OCI-LY7 (cell line): ENCODE measurements around the gene NF1. TPM values are rescaled to one million over a fixed set of nuclear protein-coding genes. Genes with fewer than 3 reads are reported as not detected.
"Not testable (repeated sequence)": the region's sequence is repeated elsewhere in the genome, so short reads cannot be mapped to it uniquely, and the experiment has no call there.

Source experiments
- BruUV-seq: library from RNA; stranded (reverse); fragments of 400-500 nt; replicated peaks from 2 replicates; lab custom pipeline; 2021; lab: Mats Ljungman, UMichigan
- CTCF ChIA-PET: fragments of 300-600 bp; sonication (Branson Sonifier 250); formaldehyde crosslinking; loops from one replicate; lab custom pipeline; 2022; ENCODE audit warnings: antibody characterized with exemption; ENCODE audit not compliant: unreplicated experiment; lab: Charles Lee
- POLR2A ChIA-PET: fragments of 300-600 bp; sonication (Branson Sonifier 250); formaldehyde crosslinking; loops from one replicate; lab custom pipeline; 2022; ENCODE audit warnings: antibody characterized with exemption; lab: Charles Lee
- DNase-seq: peaks from one replicate; pipeline ENCODE4 v3.0.0-alpha.2; 2015; ENCODE audit warnings: low spot score
- H2AFZ ChIP-seq: fragments of 200-600 bp; sonication (generic), shearing (Covaris generic); 2 replicates; pipeline ENCODE4 v1.6.1; 2014; ENCODE audit warnings: mild to moderate bottlenecking, antibody characterized with exemption, low read length, moderate library complexity
- H3K27ac ChIP-seq: fragments of 200-600 bp; sonication (generic); 2 replicates; pipeline ENCODE4 v1.5.1; 2014; ENCODE audit warnings: mixed run types, low read depth, mild to moderate bottlenecking, moderate library complexity, low read length, inconsistent platforms; ENCODE audit not compliant: poor library complexity, severe bottlenecking
- H3K36me3 ChIP-seq: fragments of 200-600 bp; sonication (generic); 2 replicates; pipeline ENCODE4 v1.6.1; 2014; ENCODE audit warnings: mild to moderate bottlenecking, antibody characterized with exemption, low read length, moderate library complexity, mixed read lengths; ENCODE audit not compliant: insufficient read depth
- H3K4me1 ChIP-seq: fragments of 200-600 bp; sonication (generic); 2 replicates; pipeline ENCODE4 v1.5.1; 2014; ENCODE audit warnings: mild to moderate bottlenecking, low read length; ENCODE audit not compliant: insufficient read depth, poor library complexity, severe bottlenecking
- H3K4me2 ChIP-seq: fragments of 200-600 bp; sonication (generic); 2 replicates; pipeline ENCODE4 v1.6.1; 2014; ENCODE audit warnings: mild to moderate bottlenecking, low read length
- H3K4me3 ChIP-seq: fragments of 200-600 bp; sonication (generic); 2 replicates; pipeline ENCODE4 v1.5.1; 2014; ENCODE audit warnings: mild to moderate bottlenecking, low read depth, low read length; ENCODE audit not compliant: poor library complexity, severe bottlenecking
- H3K79me2 ChIP-seq: fragments of 200-600 bp; sonication (generic); 2 replicates; pipeline ENCODE4 v1.6.1; 2016; ENCODE audit warnings: low read depth, mild to moderate bottlenecking, low read length, moderate library complexity, mixed read lengths; ENCODE audit not compliant: insufficient read depth
- H3K9me2 ChIP-seq: fragments of 200-600 bp; sonication (generic); 2 replicates; pipeline ENCODE4 v1.6.1; 2016; ENCODE audit warnings: mild to moderate bottlenecking, low read length, mixed read lengths; ENCODE audit not compliant: insufficient read depth
- H3K9me3 ChIP-seq: fragments of 200-600 bp; sonication (generic); 2 replicates; pipeline ENCODE4 v1.6.1; 2014; ENCODE audit warnings: mild to moderate bottlenecking, mixed run types, low read length, mixed read lengths
- H4K20me1 ChIP-seq: fragments of 200-600 bp; sonication (generic); 2 replicates; pipeline ENCODE4 v1.6.1; 2014; ENCODE audit warnings: mild to moderate bottlenecking, antibody characterized with exemption, low read length, moderate library complexity, mixed read lengths; ENCODE audit not compliant: insufficient read depth
- EZH2phosphoT487 ChIP-seq: fragments of 200-600 bp; sonication (generic); IDR thresholded peaks from 2 replicates; pipeline ENCODE4 v1.6.1; 2018; ENCODE audit warnings: low read depth, borderline replicate concordance, mild to moderate bottlenecking, mixed run types, antibody characterized with exemption, low read length, moderate library complexity, mixed read lengths
- intact Hi-C: fragments of 100-400 bp; cut with micrococcal nuclease; formaldehyde crosslinking; loops from one replicate; pipeline ENCODE4 v1.10.0; 2022; ENCODE audit not compliant: unreplicated experiment
- total RNA-seq, 2 experiments: library from RNA; depleted of rRNA in 1 of 2; stranded (reverse); fragments of >200 nt in 1 of 2; shearing (Covaris generic) in 1 of 2; gene quantifications; 2 replicates each; pipeline ENCODE4 v1.2.3, GENCODE V29; 2014 to 2022
- TF ChIP-seq, protein P1 (sequence below): fragments of 200-600 bp; sonication (generic); conservative IDR thresholded peaks from 2 replicates; pipeline ENCODE4 v1.5.1; 2014; ENCODE audit warnings: mild to moderate bottlenecking, antibody characterized with exemption, low read length, moderate library complexity, mixed read lengths

NF1 gene
- total RNA-seq, 2 experiments from 2014 or later: 38.7 to 64.8 TPM

GRCh38 chr17:31195305-31195704 is 100.5 kb downstream of the NF1 start:
- H3K36me3 ChIP-seq: no peaks in the 10 kb centered on the region
- H3K9me2 ChIP-seq: no peaks in the 10 kb centered on the region
- POLR2A ChIA-PET: no interaction called here
- TF ChIP-seq, protein P1, sequence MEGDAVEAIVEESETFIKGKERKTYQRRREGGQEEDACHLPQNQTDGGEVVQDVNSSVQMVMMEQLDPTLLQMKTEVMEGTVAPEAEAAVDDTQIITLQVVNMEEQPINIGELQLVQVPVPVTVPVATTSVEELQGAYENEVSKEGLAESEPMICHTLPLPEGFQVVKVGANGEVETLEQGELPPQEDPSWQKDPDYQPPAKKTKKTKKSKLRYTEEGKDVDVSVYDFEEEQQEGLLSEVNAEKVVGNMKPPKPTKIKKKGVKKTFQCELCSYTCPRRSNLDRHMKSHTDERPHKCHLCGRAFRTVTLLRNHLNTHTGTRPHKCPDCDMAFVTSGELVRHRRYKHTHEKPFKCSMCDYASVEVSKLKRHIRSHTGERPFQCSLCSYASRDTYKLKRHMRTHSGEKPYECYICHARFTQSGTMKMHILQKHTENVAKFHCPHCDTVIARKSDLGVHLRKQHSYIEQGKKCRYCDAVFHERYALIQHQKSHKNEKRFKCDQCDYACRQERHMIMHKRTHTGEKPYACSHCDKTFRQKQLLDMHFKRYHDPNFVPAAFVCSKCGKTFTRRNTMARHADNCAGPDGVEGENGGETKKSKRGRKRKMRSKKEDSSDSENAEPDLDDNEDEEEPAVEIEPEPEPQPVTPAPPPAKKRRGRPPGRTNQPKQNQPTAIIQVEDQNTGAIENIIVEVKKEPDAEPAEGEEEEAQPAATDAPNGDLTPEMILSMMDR: no peak
- TF ChIP-seq EZH2phosphoT487: no peak
- H4K20me1 ChIP-seq: no peaks in the 10 kb centered on the region
- no peaks in the 10 kb centered on the region for H3K4me1 ChIP-seq
- CTCF ChIA-PET: no interaction called here
- H3K9me3 ChIP-seq: no peaks in the 10 kb centered on the region
- no peak for DNase-seq
- BruUV-seq: no TSS peak
- H3K27ac ChIP-seq: no peak overlapping the region
- no peak overlapping the region for H2AFZ ChIP-seq
- H3K4me3 ChIP-seq: no peak overlapping the region
- H3K79me2 ChIP-seq: no peaks in the 10 kb centered on the region
- H3K4me2 ChIP-seq: no peak overlapping the region
- intact Hi-C loops: no loop called here

DNA sequence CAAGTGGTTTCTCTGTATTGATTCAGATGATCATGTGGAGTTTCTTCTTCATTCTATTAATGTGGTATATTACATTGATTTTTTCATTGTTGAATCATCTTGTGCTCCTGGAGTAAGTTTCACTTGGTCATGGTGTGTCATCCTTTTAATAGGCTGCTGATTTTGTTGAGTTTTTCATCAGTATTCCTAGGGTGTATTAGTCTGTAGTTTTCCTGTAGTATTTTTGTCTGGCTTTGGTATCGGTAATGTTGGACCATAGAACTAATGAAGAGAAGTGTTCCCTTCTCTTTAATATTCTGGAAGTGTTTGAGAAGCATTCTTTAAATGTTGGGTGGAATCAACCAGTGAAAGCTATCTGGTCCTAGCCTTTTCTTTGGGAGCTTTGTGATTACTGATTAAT is 103.2 kb downstream of the NF1 start:
- Histone ChIP-seq H3K9me3 (no peaks in the 10 kb centered on the region), H3K4me2 (no peak overlapping the region), H3K9me2 (no peaks in the 10 kb centered on the region), H2AFZ (no peak overlapping the region), H3K79me2 (no peaks in the 10 kb centered on the region), H3K4me1 (no peaks in the 10 kb centered on the region), H3K4me3 (no peak overlapping the region), H3K27ac (no peak overlapping the region), H4K20me1 (no peaks in the 10 kb centered on the region), H3K36me3 (no peaks in the 10 kb centered on the region)
- ChIA-PET POLR2A (interaction anchor here (1.0 kb wide), 1 partner anchor 12 kb away, joined by 3 read pairs; no protein-coding TSS in a partner anchor), CTCF (no interaction called here)
- no TSS peak for BruUV-seq
- no peak for DNase-seq
- intact Hi-C loops: no loop called here
- no peak for TF ChIP-seq EZH2phosphoT487
- TF ChIP-seq, protein P1: no peak

DNA sequence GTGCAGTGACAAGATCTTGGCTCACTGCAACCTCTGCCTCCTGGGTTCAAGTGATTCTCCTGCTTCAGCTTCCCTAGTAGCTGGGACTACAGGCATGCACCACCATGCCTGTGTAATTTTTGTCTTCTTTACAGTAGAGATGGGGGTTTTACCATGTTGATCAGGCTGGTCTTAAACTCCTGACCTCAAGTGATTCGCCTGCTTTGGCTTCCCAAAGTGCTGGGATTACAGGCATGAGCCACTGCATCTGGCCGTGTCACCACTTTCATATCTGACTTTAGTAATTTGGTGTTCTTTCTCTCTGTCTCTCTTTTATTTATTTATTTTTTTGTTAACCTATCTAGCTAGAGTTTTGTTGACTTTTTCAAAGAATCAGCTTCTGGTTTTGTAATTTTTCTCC is 103.9 kb downstream of the NF1 start:
- H3K4me3 ChIP-seq, H3K4me1 ChIP-seq, H2AFZ ChIP-seq, CTCF ChIA-PET, intact Hi-C loops, H3K9me3 ChIP-seq, H3K36me3 ChIP-seq, H3K27ac ChIP-seq, BruUV-seq, DNase-seq, H3K79me2 ChIP-seq, H3K4me2 ChIP-seq, H3K9me2 ChIP-seq, H4K20me1 ChIP-seq: not testable (repeated sequence)
- POLR2A ChIA-PET: interaction anchor here (1.0 kb wide), 1 partner anchor 11 kb away, joined by 3 read pairs; no protein-coding TSS in a partner anchor
